Thyroid gland (tissue), 4 donors: ENCODE results near the gene CFAP221. TPM values are rescaled to one million over a fixed set of nuclear protein-coding genes. Genes with fewer than 3 reads are reported as not detected.

Experiments used
- DNase-seq, 2 donors: peaks; one replicate each; pipeline ENCODE4 v3.0.0-alpha.2; 2019
- H3K27ac ChIP-seq, 3 donors: fragments of 200-600 bp; sonication (generic); 1 replicate in 2 of 3; 2 replicates in 1 of 3; pipeline ENCODE4 v1.5.1; 2016 to 2019; ENCODE audit warnings: mild to moderate bottlenecking in 1 of 3, moderate library complexity in 1 of 3
- H3K27me3 ChIP-seq: fragments of 200-600 bp; sonication (generic); one replicate; pipeline ENCODE4 v1.5.1; 2019
- H3K36me3 ChIP-seq, 2 donors: fragments of 200-600 bp; sonication (generic); one replicate each; pipeline ENCODE4 v1.5.1; 2016 to 2019
- H3K4me1 ChIP-seq, 2 donors: fragments of 200-600 bp; sonication (generic); one replicate each; pipeline ENCODE4 v1.5.1; 2017 to 2019
- H3K4me3 ChIP-seq, 3 donors: fragments of 200-600 bp; sonication (generic); replicated peaks in 1 of 3; 1 replicate in 2 of 3; 2 replicates in 1 of 3; pipeline ENCODE4 v1.5.1; 2016; ENCODE audit warnings: mild to moderate bottlenecking in 1 of 3
- H3K9me3 ChIP-seq: fragments of 200-600 bp; sonication (generic); one replicate; pipeline ENCODE4 v1.5.1; 2017
- CTCF ChIP-seq, 6 experiments: fragments of 200-600 bp in 3 of 6; fragments of 450-650 bp in 3 of 6; sonication (generic) in 3 of 6; IDR thresholded peaks; one replicate each; pipeline ENCODE4 v1.5.1; 2016 to 2019; ENCODE audit warnings: antibody characterized with exemption in 6 of 6, mild to moderate bottlenecking in 2 of 6, inconsistent platforms in 1 of 6, moderate library complexity in 1 of 6
- POLR2A ChIP-seq, 2 donors: fragments of 450-650 bp; IDR thresholded peaks; one replicate each; pipeline ENCODE4 v1.6.1; 2017; ENCODE audit warnings: antibody characterized with exemption in 2 of 2, mild to moderate bottlenecking in 2 of 2, moderate library complexity in 1 of 2
- WGBS, 2 donors: methylation state at CpG; one replicate each; pipeline ENCODE4 v1.1.5; 2017; 5-methylcytosine and 5-hydroxymethylcytosine counted together
- intact Hi-C: fragments of 100-400 bp; cut with DNase I; formaldehyde crosslinking; loops from one replicate; pipeline ENCODE4 v1.15.1; 2023
- total RNA-seq, 4 donors: library from RNA; depleted of rRNA; stranded (reverse); fragments of >200 nt; gene quantifications; one replicate each; pipeline ENCODE4 v1.2.3, GENCODE V29; 2016

Gene CFAP221
- total RNA-seq, 4 donors from 2014 or later: 1.6 to 13.1 (median 9.7) TPM

- Histone ChIP-seq H3K4me3 (no peak overlapping the region), H3K27ac (no peak overlapping the region), H3K9me3 (no peaks in the 10 kb centered on the region), H3K4me1 (no peaks in the 10 kb centered on the region), H3K36me3 (no peaks in the 10 kb centered on the region), H3K27me3 (no peaks in the 10 kb centered on the region)
- intact Hi-C loops: no loop called here
- no peak for DNase-seq
- TF ChIP-seq CTCF (IDR thresholded peaks at IDR 0.05) (no peak), POLR2A (IDR thresholded peaks at IDR 0.05) (no peak)
- WGBS, 2 donors: 94 to 95% methylated on average over 3 of the region's 3 CpGs
These were observed 47.3 kb downstream of the CFAP221 start for GRCh38 chr2:119591523-119591922.

GRCh38 chr2:119592436-119592835, 48.2 kb downstream of the CFAP221 start:
- no peak overlapping the region for H3K4me3 ChIP-seq
- no peak overlapping the region for H3K27ac ChIP-seq
- intact Hi-C loops: no loop called here
- H3K27me3 ChIP-seq: no peaks in the 10 kb centered on the region
- no peaks in the 10 kb centered on the region for H3K36me3 ChIP-seq
- 71 to 74% methylated on average over 5 of the region's 5 CpGs for WGBS, 2 donors
- DNase-seq: no peak
- no peaks in the 10 kb centered on the region for H3K9me3 ChIP-seq
- no peaks in the 10 kb centered on the region for H3K4me1 ChIP-seq
- TF ChIP-seq POLR2A (IDR thresholded peaks at IDR 0.05) (no peak), CTCF (IDR thresholded peaks at IDR 0.05) (no peak)

- Histone ChIP-seq H3K27me3 (no peaks in the 10 kb centered on the region), H3K9me3 (no peaks in the 10 kb centered on the region), H3K4me3 (no peak overlapping the region), H3K4me1 (peaks cover 15 to 16% of the 10 kb centered on the region in 2 donors), H3K36me3 (no peaks in the 10 kb centered on the region), H3K27ac (peak overlapping the region in 1 of 3 donors; percentile 12)
- DNase-seq: no peak
- 89 to 94% methylated on average over 6 of the region's 6 CpGs for WGBS, 2 donors
- no peak for TF ChIP-seq POLR2A (IDR thresholded peaks at IDR 0.05)
- TF ChIP-seq CTCF (IDR thresholded peaks at IDR 0.05): no peak
- intact Hi-C loops: no loop called here
These were observed 52.4 kb downstream of the CFAP221 start for GRCh38 chr2:119596638-119597037.

GRCh38 chr2:119598596-119599263, 54.5 kb downstream of the CFAP221 start:
- no peak overlapping the region for H3K4me3 ChIP-seq
- TF ChIP-seq POLR2A (IDR thresholded peaks at IDR 0.05): no peak
- no peak for TF ChIP-seq CTCF (IDR thresholded peaks at IDR 0.05)
- no peaks in the 10 kb centered on the region for H3K27me3 ChIP-seq
- DNase-seq: peak; percentile 44 to 53
- 35% methylated on average over 5 of the region's 5 CpGs for WGBS, 2 donors
- no peaks in the 10 kb centered on the region for H3K36me3 ChIP-seq
- H3K9me3 ChIP-seq: no peaks in the 10 kb centered on the region
- H3K4me1 ChIP-seq: peaks cover 15 to 16% of the 10 kb centered on the region in 2 donors
- H3K27ac ChIP-seq: peak overlapping the region in 2 of 3 donors; percentile 28 to 70
- intact Hi-C loops: no loop called here

GRCh38 chr2:119599384-119599783, 55.1 kb downstream of the CFAP221 start:
- no peak for DNase-seq
- Histone ChIP-seq H3K27ac (peak overlapping the region in 1 of 3 donors; percentile 70), H3K27me3 (no peaks in the 10 kb centered on the region), H3K4me3 (no peak overlapping the region), H3K36me3 (no peaks in the 10 kb centered on the region), H3K9me3 (no peaks in the 10 kb centered on the region), H3K4me1 (peaks cover 15 to 16% of the 10 kb centered on the region in 2 donors)
- intact Hi-C loops: no loop called here
- TF ChIP-seq CTCF (IDR thresholded peaks at IDR 0.05) (no peak), POLR2A (IDR thresholded peaks at IDR 0.05) (no peak)
- 65 to 66% methylated on average over 2 of the region's 2 CpGs for WGBS, 2 donors
